ENCODE measurements around the gene DCAF12L1.

Gene DCAF12L1

DNA sequence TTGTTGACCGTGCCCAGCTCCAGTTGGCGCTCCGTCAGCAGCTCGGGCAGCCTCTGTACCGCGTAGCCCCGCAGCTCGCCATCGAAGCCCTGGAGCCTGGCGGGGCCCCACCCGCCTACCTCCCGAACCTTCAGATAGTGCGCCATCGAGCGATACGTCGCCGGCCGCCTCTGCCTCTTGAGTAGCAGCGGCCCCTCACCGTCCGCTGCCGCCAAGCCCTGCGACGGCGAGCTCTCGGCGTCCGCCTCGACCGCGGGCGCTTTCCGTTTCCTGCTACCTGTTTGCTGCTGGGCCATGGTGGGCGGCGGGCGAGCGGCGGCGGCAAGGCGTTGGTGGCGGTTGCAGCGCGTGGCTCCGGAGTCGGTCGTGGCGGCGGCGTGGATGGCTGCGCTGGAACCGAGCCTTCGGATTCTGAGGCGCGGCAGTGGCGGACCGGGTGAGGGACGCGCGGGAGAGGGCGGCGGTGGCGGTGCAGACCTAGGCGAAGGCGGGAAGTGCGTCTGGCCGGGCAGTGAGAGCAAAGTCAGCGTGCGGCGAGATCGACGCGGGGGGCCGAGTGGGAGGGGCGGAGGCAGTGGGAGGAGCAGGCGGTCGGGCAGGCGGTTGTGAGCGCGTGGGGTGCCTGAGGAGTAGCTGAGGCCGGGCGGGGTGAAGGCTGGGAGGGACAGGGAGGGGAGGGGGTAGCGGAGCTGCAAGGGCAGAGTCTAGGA is at the start of gene DCAF12L1:
Gene DCAF12L1, minus strand, starts transcription at position 502 of the 710 bp plus-strand sequence. Its CDS starts 206 bp downstream, at position 296.
- DNase-seq: no peak

- no peak for DNase-seq
These were observed 28.3 kb upstream of the DCAF12L1 start for GRCh38 chrX:126580877-126581276.

- no peak for DNase-seq
These were observed 23.3 kb upstream of the DCAF12L1 start for GRCh38 chrX:126575911-126576310.

DNA sequence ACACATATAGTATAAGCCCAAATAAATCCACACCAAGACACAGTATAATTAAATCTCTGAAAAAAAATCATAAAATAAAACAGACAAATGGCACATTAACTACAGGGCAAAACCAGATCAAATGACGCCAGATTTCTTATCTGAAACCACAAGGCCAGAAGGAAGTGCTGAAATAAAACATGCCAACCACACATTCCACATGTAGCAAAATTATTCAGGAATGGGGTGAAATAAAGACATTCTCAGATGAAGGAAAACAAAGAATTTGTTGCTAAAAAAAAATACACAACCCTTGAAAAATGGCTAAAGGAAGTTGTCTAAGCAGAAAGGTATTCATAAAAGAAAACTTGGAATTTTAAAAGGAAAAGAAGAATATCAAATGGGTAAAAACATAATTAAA is 4.5 kb upstream of the DCAF12L1 start:
- DNase-seq: no peak

- no peak for DNase-seq
These were observed 795 bp downstream of the DCAF12L1 start for GRCh38 chrX:126551725-126552312.

DNA sequence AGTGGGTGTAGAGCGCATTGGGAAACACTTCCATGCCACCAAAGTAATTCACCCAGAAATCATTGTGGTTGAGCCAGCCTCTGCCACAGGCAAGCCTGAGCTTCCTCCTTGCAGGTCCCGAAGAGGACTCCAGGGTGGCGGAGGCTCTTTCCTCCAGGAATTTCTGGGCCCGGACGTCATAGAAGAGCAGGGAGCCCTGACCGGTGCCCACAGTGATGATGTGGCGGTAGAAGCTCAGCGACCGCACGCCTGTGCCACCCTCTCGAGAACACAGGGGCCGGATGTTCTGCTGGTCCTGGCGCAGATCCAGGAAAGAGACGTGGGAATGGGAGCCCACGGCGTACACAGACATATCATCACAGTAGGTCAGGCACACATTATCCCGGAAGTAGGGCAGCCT is 1.3 kb downstream of the DCAF12L1 start:
- no peak for DNase-seq

- DNase-seq: no peak
These were observed 1.8 kb downstream of the DCAF12L1 start for GRCh38 chrX:126550816-126551215.

GRCh38 chrX:126509923-126510322 is 42.7 kb downstream of the DCAF12L1 start:
- no peak for DNase-seq

All from stimulated activated CD4-positive, alpha-beta T cell treated with anti-CD3 and anti-CD28 coated beads, Interleukin-12 subunit alpha, Interleukin-12 subunit beta, amount 100 ng/mL, for 4 hours (primary cell).